ENCODE data around the gene TFDP1.

The TFDP1 gene

GRCh38 chr13:113666951-113667701 is 82.6 kb downstream of the TFDP1 start, which contains the start of gene GRK1:
Gene GRK1, plus strand, starts transcription at chr13:113667219. Its CDS starts 168 bp downstream, at chr13:113667387.
- no peak for TF ChIP-seq CTCF (conservative IDR thresholded peaks at IDR 0.05; ENCODE audit: low read depth, low read length)
- H3K4me3 ChIP-seq (ENCODE audit: low read length), result no peak within 1 kb of the TSS
- DNase-seq (ENCODE audit: low read depth), result no peak

GRCh38 chr13:113667771-113668490 is 83.4 kb downstream of the TFDP1 start:
- DNase-seq (ENCODE audit: low read depth), result no peak
- no peak overlapping the region for H3K4me3 ChIP-seq (ENCODE audit: low read length)
- no peak for TF ChIP-seq CTCF (conservative IDR thresholded peaks at IDR 0.05; ENCODE audit: low read depth, low read length)

- no peak overlapping the region for H3K4me3 ChIP-seq (ENCODE audit: low read length)
- no peak for TF ChIP-seq CTCF (conservative IDR thresholded peaks at IDR 0.05; ENCODE audit: low read depth, low read length)
- DNase-seq (ENCODE audit: low read depth), result no peak
Measured at GRCh38 chr13:113668491-113668971, 84.0 kb downstream of the TFDP1 start.

- no peak for DNase-seq (ENCODE audit: low read depth)
- no peak overlapping the region for H3K4me3 ChIP-seq (ENCODE audit: low read length)
- no peak for TF ChIP-seq CTCF (conservative IDR thresholded peaks at IDR 0.05; ENCODE audit: low read depth, low read length)
Measured at GRCh38 chr13:113669231-113669754, 84.7 kb downstream of the TFDP1 start.

GRCh38 chr13:113669755-113670341 is 85.3 kb downstream of the TFDP1 start:
- no peak for TF ChIP-seq CTCF (conservative IDR thresholded peaks at IDR 0.05; ENCODE audit: low read depth, low read length)
- H3K4me3 ChIP-seq (ENCODE audit: low read length), result no peak overlapping the region
- DNase-seq (ENCODE audit: low read depth), result no peak

GRCh38 chr13:113670541-113670940 is 86.0 kb downstream of the TFDP1 start:
- TF ChIP-seq CTCF (conservative IDR thresholded peaks at IDR 0.05; ENCODE audit: low read depth, low read length), result no peak
- DNase-seq (ENCODE audit: low read depth), result no peak

More at GRCh38 chr13:113670541-113670940, 86.0 kb downstream of the TFDP1 start:
- no peak overlapping the region for H3K4me3 ChIP-seq (ENCODE audit: low read length)

Data from retinal pigment epithelial cell (primary cell).